GM18507 (cell line): ENCODE measurements around the gene CTNNB1.

ENCODE experiments used
- DNase-seq: peaks from one replicate; pipeline ENCODE4 v3.0.0; 2011; ENCODE audit warnings: low read depth; ENCODE audit not compliant: insufficient read length; ENCODE audit errors: extremely low spot score
- FAIRE-seq: peaks from 2 replicates; lab custom pipeline; 2011; peaks lifted over from hg19 to GRCh38; lab: Jason Lieb, UNC

The CTNNB1 gene

DNA sequence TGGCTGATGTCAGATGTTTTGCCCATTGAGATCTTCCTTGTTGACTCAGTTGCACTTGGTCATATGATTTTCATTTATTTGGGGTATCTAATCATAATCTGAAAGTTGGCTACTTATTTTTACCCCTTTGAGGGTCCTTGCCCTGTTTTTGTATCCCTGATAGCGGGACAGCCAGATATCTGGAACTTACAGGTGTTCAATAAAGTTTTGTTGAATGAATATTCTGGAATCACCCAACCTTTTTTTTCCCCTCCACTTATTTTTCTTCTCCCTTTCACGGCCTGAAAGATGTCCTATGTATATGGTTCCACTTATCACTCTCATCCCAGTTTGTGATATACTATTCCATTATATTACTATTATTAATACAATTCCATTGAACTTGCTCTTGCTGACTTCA, 12.8 kb downstream of the CTNNB1 start:
- DNase-seq (no peak), FAIRE-seq (no peak)

DNA sequence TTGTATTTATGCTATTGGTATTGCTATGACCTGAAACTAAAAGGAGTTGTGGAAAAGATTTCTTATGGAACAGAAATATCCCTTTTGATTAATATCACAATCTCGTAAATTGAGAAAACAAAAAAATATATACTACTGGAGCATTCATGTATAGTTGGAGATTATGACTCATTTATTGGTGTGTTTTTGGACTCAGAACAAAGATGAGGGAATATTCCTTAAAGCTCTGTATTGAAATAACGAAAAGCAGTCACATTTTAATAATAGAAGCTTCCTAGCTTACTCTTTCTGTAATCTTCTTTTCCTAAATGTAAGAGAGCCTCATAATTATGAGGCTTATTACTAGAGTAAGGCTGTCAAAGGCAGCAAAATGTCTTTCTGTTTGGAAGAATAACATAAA, 14.3 kb downstream of the CTNNB1 start:
- FAIRE-seq (no peak), DNase-seq (no peak)

DNA sequence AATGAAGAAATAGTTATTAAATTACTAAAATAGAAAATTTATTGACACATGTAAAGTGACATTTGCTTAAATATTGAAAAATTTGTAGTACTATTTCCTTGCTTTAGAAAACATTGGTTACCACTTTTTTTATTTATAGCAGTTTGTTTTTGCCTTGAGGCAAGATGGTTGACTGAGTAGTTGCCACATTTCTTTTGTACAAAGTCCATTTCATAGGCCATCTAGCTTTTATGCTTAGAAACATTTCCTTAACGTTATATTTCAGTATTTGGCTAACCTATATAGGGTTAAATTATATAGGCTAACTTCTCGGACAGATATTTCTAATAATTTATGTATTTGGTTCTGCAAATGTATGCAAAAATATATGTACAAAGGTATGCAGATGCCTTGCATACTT, 17.1 kb downstream of the CTNNB1 start:
- FAIRE-seq, result no peak
- DNase-seq, result no peak

- no peak for FAIRE-seq
These were observed 17.7 kb downstream of the CTNNB1 start for GRCh38 chr3:41216993-41217392.

DNA sequence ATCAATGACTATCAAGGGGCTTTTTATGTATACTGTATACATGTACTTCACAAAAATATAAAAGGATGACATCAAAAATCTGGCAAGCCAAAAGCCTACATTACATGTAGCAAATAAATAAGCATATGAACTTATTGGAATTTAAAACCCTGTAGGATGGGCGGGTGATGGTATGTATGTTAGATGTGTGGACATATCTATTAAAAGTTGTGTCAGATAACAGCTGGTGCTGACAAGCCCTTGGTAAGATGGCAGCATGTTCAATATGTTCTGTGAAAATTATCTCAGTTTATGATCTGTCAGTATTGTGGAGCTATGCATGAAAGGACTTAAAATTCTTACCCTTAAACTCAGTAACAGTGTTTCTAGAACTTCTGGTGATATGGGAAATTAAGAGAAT, 20.1 kb downstream of the CTNNB1 start:
- DNase-seq, result no peak
- FAIRE-seq, result no peak

More at GRCh38 chr3:41216993-41217392, 17.7 kb downstream of the CTNNB1 start:
- DNase-seq, result no peak

GRCh38 chr3:41220906-41221677, 21.8 kb downstream of the CTNNB1 start:
- DNase-seq, result no peak
- FAIRE-seq, result no peak

GRCh38 chr3:41222012-41222411, 22.7 kb downstream of the CTNNB1 start:
- DNase-seq (no peak), FAIRE-seq (no peak)

GRCh38 chr3:41222501-41222900, 23.2 kb downstream of the CTNNB1 start:
- FAIRE-seq (no peak), DNase-seq (no peak)

- FAIRE-seq, result no peak
- DNase-seq, result no peak
These were observed 23.8 kb downstream of the CTNNB1 start for GRCh38 chr3:41223078-41223477.

DNA sequence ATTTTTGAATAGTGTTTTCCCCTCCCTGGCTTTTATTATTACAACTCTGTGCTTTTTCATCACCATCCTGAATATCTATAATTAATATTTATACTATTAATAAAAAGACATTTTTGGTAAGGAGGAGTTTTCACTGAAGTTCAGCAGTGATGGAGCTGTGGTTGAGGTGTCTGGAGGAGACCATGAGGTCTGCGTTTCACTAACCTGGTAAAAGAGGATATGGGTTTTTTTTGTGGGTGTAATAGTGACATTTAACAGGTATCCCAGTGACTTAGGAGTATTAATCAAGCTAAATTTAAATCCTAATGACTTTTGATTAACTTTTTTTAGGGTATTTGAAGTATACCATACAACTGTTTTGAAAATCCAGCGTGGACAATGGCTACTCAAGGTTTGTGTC, 24.4 kb downstream of the CTNNB1 start:
- FAIRE-seq (no peak), DNase-seq (no peak)

DNA sequence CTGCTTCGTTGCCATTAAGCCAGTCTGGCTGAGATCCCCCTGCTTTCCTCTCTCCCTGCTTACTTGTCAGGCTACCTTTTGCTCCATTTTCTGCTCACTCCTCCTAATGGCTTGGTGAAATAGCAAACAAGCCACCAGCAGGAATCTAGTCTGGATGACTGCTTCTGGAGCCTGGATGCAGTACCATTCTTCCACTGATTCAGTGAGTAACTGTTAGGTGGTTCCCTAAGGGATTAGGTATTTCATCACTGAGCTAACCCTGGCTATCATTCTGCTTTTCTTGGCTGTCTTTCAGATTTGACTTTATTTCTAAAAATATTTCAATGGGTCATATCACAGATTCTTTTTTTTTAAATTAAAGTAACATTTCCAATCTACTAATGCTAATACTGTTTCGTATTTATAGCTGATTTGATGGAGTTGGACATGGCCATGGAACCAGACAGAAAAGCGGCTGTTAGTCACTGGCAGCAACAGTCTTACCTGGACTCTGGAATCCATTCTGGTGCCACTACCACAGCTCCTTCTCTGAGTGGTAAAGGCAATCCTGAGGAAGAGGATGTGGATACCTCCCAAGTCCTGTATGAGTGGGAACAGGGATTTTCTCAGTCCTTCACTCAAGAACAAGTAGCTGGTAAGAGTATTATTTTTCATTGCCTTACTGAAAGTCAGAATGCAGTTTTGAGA, 25.0 kb downstream of the CTNNB1 start:
- FAIRE-seq (no peak), DNase-seq (no peak)

- no peak for FAIRE-seq
- DNase-seq, result no peak
These were observed 35.8 kb downstream of the CTNNB1 start for GRCh38 chr3:41234823-41235721.

GRCh38 chr3:41236228-41236627, 36.9 kb downstream of the CTNNB1 start:
- no peak for DNase-seq
- FAIRE-seq, result no peak

GRCh38 chr3:41237907-41238306, 38.6 kb downstream of the CTNNB1 start:
- DNase-seq (no peak), FAIRE-seq (no peak)

DNA sequence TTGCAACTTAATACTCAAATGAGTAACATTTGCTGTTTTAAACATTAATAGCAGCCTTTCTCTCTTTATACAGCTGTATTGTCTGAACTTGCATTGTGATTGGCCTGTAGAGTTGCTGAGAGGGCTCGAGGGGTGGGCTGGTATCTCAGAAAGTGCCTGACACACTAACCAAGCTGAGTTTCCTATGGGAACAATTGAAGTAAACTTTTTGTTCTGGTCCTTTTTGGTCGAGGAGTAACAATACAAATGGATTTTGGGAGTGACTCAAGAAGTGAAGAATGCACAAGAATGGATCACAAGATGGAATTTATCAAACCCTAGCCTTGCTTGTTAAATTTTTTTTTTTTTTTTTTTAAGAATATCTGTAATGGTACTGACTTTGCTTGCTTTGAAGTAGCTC, 40.3 kb downstream of the CTNNB1 start:
- DNase-seq (no peak), FAIRE-seq (no peak)

GRCh38 chr3:41241161-41241560, 41.9 kb downstream of the CTNNB1 start:
- DNase-seq (no peak), FAIRE-seq (no peak)

GRCh38 chr3:41241800-41242571, 42.7 kb downstream of the CTNNB1 start:
- FAIRE-seq (no peak), DNase-seq (no peak)

DNA sequence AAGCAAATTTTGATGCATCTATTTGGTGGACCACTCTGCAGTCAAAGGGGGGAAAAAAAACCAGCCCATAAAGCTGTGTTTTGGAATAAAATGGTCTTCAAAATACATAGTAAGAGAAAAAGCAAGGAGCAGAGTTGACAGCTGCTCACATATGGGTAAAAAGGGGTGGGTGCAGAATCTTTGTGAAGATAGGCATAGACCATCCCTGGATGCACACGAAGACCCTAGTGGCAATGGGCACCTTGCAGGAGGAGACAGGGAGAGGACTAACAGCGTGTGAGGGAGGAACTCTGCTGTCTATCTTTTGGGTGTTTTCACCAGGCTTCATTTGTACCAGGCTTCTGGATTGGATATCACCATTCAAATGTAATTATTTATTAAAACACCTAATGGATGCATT, 43.9 kb downstream of the CTNNB1 start:
- FAIRE-seq, result no peak
- DNase-seq, result no peak

- DNase-seq (no peak), FAIRE-seq (no peak)
These were observed 45.5 kb downstream of the CTNNB1 start for GRCh38 chr3:41244620-41245336.
